ENCODE results near the gene LRG1.

DNA sequence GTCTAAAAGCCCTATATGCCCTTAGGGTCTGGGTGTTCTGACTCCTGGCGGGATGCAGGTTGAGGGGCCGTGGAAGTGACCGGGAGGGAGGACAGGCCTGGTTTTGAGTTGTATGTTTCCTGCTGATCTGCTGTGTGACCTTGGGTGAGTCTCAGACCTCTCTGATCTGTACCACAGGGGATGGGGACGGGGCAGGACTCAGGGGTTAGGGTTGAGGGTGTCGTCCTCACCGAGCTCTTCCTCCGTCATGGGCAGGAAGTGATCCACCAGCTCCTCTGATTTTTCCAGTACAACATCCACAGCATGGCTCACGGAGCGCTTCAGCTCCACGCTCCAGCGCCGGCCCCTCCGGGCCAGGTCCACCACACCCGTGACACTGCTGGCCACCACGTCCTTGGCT, 11.0 kb downstream of the LRG1 start:
- TF ChIP-seq, protein P1, sequence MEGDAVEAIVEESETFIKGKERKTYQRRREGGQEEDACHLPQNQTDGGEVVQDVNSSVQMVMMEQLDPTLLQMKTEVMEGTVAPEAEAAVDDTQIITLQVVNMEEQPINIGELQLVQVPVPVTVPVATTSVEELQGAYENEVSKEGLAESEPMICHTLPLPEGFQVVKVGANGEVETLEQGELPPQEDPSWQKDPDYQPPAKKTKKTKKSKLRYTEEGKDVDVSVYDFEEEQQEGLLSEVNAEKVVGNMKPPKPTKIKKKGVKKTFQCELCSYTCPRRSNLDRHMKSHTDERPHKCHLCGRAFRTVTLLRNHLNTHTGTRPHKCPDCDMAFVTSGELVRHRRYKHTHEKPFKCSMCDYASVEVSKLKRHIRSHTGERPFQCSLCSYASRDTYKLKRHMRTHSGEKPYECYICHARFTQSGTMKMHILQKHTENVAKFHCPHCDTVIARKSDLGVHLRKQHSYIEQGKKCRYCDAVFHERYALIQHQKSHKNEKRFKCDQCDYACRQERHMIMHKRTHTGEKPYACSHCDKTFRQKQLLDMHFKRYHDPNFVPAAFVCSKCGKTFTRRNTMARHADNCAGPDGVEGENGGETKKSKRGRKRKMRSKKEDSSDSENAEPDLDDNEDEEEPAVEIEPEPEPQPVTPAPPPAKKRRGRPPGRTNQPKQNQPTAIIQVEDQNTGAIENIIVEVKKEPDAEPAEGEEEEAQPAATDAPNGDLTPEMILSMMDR (optimal IDR thresholded peaks at IDR 0.05 in 1 of 3, IDR thresholded peaks at IDR 0.05 in 1 of 3, conservative IDR thresholded peaks at IDR 0.05 in 1 of 3; ENCODE audit: extremely low read depth in 1 of 3, insufficient read depth in 2 of 3, low read length in 3 of 3): no peak
- TF ChIP-seq EZH2 (IDR thresholded peaks at IDR 0.05; ENCODE audit: low read length): no peak
